ENCODE measurements around the gene TAAR6.

DNA sequence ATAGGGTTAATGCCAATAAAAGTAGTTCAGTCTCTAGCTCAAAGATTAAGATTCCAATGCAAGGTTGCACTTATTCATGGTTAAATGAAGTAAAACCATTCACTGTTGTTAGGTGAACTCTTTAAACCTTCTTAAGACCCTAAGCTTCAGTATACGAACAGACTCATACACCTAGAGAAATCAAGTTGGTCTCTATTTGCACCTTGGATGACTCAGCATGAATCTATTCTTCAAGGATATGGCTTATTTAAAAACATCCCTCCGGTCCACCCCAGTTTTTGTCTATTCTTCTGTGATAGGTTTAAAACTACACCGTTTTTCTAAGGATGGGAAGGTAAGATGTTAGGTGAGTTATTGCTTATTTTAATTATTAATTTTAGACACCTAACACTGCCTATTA, 33.0 kb upstream of the TAAR6 start:
- TF ChIP-seq CBFB (CRISPR knock-in tag; IDR thresholded peaks at IDR 0.05; ENCODE audit: low read depth) (no peak), CTCF (IDR thresholded peaks at IDR 0.05) (no peak), MAX (CRISPR knock-in tag; IDR thresholded peaks at IDR 0.05) (no peak)
- TF ChIP-seq, protein P1, sequence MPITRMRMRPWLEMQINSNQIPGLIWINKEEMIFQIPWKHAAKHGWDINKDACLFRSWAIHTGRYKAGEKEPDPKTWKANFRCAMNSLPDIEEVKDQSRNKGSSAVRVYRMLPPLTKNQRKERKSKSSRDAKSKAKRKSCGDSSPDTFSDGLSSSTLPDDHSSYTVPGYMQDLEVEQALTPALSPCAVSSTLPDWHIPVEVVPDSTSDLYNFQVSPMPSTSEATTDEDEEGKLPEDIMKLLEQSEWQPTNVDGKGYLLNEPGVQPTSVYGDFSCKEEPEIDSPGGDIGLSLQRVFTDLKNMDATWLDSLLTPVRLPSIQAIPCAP (CRISPR knock-in tag; IDR thresholded peaks at IDR 0.05), result no peak
- TF ChIP-seq, protein P2, sequence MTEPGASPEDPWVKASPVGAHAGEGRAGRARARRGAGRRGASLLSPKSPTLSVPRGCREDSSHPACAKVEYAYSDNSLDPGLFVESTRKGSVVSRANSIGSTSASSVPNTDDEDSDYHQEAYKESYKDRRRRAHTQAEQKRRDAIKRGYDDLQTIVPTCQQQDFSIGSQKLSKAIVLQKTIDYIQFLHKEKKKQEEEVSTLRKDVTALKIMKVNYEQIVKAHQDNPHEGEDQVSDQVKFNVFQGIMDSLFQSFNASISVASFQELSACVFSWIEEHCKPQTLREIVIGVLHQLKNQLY (CRISPR knock-in tag; IDR thresholded peaks at IDR 0.05), result no peak

All from WTC11 (cell line).